ENCODE data around the gene CEMIP. TPM values are rescaled to one million over a fixed set of nuclear protein-coding genes. Genes with fewer than 3 reads are reported as not detected.

CEMIP gene
- total and polyA plus RNA-seq, 10 of the 15 experiments (the other 5 are each of a cell fraction or from before 2014, with no cell fraction given): 0.01 to 0.44 (median 0.16) TPM; not detected in 6

DNA sequence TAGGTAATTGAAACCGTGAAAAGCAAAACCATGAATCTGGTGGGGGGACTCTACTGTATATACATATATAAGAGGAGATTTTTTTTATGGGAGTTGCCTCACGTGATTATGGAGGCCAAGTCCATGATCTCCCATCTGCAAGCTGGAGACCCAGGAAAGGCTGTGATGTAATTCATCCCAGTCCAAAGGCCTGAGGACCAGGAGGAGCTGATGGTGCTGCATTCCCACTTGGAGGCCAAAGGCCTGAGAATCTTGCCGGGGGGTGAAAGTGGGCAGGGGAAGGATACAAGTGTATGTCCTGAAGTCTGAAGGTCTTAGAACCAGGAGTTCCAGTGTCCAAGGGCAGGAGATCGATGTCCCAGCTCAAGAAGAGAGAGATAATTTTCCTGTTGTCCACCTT lies 37.1 kb upstream of the CEMIP start:
- in situ Hi-C loops (cut with MboI): no loop called here
- Histone ChIP-seq H3K79me2 (ENCODE audit: control insufficient read depth, insufficient read depth, low read length) (no peaks in the 10 kb centered on the region), H3K27ac (ENCODE audit: control insufficient read depth, insufficient read depth) (no peak overlapping the region), H3K4me3 (no peak overlapping the region), H2AFZ (ENCODE audit: control insufficient read depth, low read depth, low read length) (no peak overlapping the region), H3K36me3 (ENCODE audit: control insufficient read depth in 2 of 2, insufficient read depth in 2 of 2, low read length in 1 of 2) (no peaks in the 10 kb centered on the region), H3K9me3 (replicated peaks; ENCODE audit: control insufficient read depth, insufficient read depth, low read length) (peaks cover 2% of the 10 kb centered on the region; the same call in 1 of the 3 replicates), H3K4me1 (ENCODE audit: control insufficient read depth, insufficient read depth, low read length) (no peaks in the 10 kb centered on the region), H3K4me2 (ENCODE audit: control insufficient read depth, insufficient read depth) (no peak overlapping the region), H3K27me3 (replicated peaks in 1 of 2; ENCODE audit: control insufficient read depth in 2 of 2, insufficient read depth in 2 of 2, low read length in 1 of 2) (no peaks in the 10 kb centered on the region), H3K9ac (ENCODE audit: control insufficient read depth, insufficient read depth, low read length) (no peak overlapping the region), H4K20me1 (ENCODE audit: control insufficient read depth, insufficient read depth) (no peaks in the 10 kb centered on the region)
- CTCF ChIA-PET: no interaction called here
- RAD21 ChIA-PET (ENCODE audit: unreplicated experiment): no interaction called here
- TF ChIP-seq, protein P1, sequence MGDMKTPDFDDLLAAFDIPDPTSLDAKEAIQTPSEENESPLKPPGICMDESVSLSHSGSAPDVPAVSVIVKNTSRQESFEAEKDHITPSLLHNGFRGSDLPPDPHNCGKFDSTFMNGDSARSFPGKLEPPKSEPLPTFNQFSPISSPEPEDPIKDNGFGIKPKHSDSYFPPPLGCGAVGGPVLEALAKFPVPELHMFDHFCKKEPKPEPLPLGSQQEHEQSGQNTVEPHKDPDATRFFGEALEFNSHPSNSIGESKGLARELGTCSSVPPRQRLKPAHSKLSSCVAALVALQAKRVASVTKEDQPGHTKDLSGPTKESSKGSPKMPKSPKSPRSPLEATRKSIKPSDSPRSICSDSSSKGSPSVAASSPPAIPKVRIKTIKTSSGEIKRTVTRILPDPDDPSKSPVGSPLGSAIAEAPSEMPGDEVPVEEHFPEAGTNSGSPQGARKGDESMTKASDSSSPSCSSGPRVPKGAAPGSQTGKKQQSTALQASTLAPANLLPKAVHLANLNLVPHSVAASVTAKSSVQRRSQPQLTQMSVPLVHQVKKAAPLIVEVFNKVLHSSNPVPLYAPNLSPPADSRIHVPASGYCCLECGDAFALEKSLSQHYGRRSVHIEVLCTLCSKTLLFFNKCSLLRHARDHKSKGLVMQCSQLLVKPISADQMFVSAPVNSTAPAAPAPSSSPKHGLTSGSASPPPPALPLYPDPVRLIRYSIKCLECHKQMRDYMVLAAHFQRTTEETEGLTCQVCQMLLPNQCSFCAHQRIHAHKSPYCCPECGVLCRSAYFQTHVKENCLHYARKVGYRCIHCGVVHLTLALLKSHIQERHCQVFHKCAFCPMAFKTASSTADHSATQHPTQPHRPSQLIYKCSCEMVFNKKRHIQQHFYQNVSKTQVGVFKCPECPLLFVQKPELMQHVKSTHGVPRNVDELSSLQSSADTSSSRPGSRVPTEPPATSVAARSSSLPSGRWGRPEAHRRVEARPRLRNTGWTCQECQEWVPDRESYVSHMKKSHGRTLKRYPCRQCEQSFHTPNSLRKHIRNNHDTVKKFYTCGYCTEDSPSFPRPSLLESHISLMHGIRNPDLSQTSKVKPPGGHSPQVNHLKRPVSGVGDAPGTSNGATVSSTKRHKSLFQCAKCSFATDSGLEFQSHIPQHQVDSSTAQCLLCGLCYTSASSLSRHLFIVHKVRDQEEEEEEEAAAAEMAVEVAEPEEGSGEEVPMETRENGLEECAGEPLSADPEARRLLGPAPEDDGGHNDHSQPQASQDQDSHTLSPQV (IDR thresholded peaks at IDR 0.05): no peak
- TF ChIP-seq IKZF2 (IDR thresholded peaks at IDR 0.05): no peak
- TF ChIP-seq, protein P2, sequence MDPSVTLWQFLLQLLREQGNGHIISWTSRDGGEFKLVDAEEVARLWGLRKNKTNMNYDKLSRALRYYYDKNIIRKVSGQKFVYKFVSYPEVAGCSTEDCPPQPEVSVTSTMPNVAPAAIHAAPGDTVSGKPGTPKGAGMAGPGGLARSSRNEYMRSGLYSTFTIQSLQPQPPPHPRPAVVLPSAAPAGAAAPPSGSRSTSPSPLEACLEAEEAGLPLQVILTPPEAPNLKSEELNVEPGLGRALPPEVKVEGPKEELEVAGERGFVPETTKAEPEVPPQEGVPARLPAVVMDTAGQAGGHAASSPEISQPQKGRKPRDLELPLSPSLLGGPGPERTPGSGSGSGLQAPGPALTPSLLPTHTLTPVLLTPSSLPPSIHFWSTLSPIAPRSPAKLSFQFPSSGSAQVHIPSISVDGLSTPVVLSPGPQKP (IDR thresholded peaks at IDR 0.05; ENCODE audit: low read depth, low read length): no peak
- no peak for TF ChIP-seq MEF2A (IDR thresholded peaks at IDR 0.05; ENCODE audit: insufficient read depth, low read depth, low read length)
- FAIRE-seq (no peak), ATAC-seq (no peak), DNase-seq (ENCODE audit: low read depth, low spot score) (no peak)
- POLR2A ChIA-PET: no interaction called here
- SMC1A ChIA-PET (ENCODE audit: uncharacterized antibody, unreplicated experiment): no interaction called here
- 69% methylated on average over 4 of the region's 4 CpGs for WGBS (ENCODE audit: insufficient coverage, insufficient replicate concordance, low lambda C conversion rate, missing lambda C conversion rate)
- BruUV-seq (replicated peaks): no TSS peak
- intact Hi-C loops (cut with micrococcal nuclease; ENCODE audit: unreplicated experiment): no loop called here

Data from GM12878 (cell line).